PC-3 (cell line): ENCODE data around the gene CACNA1C.

Source experiments
- CTCF ChIP-seq: fragments of 300-600 bp; sonication (generic); conservative IDR thresholded peaks from 2 replicates; pipeline ENCODE4 v1.5.1; 2017; ENCODE audit warnings: antibody characterized with exemption, low read depth, mild to moderate bottlenecking, low read length
- EZH2 ChIP-seq: fragments of 300-600 bp; sonication (generic); IDR thresholded peaks from one replicate; pipeline ENCODE4 v1.6.1; 2017; ENCODE audit warnings: antibody characterized with exemption, mild to moderate bottlenecking, low read length; ENCODE audit not compliant: unreplicated experiment

GRCh38 chr12:2179058-2179457 lies 126.3 kb downstream of the CACNA1C start:
- TF ChIP-seq CTCF (no peak), EZH2 (no peak)
